Osteoblast (primary cell): ENCODE results near the gene RHBDF2. TPM values are rescaled to one million over a fixed set of nuclear protein-coding genes. Genes with fewer than 3 reads are reported as not detected.
A peak's percentile ranks its signal among the peaks of the same experiment; 100 is the strongest.

Source experiments
- DNase-seq: peaks from one replicate; pipeline ENCODE4 v3.0.0; 2011; ENCODE audit warnings: low spot score, mixed read lengths; ENCODE audit not compliant: insufficient read length; ENCODE audit errors: missing footprints
- H2AFZ ChIP-seq: 2 replicates; pipeline ENCODE4 v1.6.0; 2011; ENCODE audit warnings: mild to moderate bottlenecking, low read length
- H3K27ac ChIP-seq: 2 replicates; pipeline ENCODE4 v1.5.1; 2011; ENCODE audit warnings: mild to moderate bottlenecking, low read depth, low read length, moderate library complexity
- H3K27me3 ChIP-seq: 2 replicates; pipeline ENCODE4 v1.6.0; 2012; ENCODE audit warnings: mild to moderate bottlenecking, control low read depth, inconsistent platforms, low read length, moderate library complexity; ENCODE audit not compliant: insufficient read depth
- H3K36me3 ChIP-seq: 2 replicates; pipeline ENCODE4 v1.5.1; 2011; ENCODE audit warnings: mild to moderate bottlenecking, low read length, control low read depth, moderate library complexity; ENCODE audit not compliant: insufficient read depth
- H3K4me1 ChIP-seq: 2 replicates; pipeline ENCODE4 v1.5.1; 2011; ENCODE audit warnings: mild to moderate bottlenecking, low read length, control low read depth, moderate library complexity; ENCODE audit not compliant: insufficient read depth
- H3K4me2 ChIP-seq: 2 replicates; pipeline ENCODE4 v1.6.0; 2011; ENCODE audit warnings: mild to moderate bottlenecking, low read length; ENCODE audit not compliant: insufficient read depth
- H3K4me3 ChIP-seq: fragments of 200-600 bp; sonication (generic); 3 replicates; pipeline ENCODE4 v1.5.1; 2012; ENCODE audit warnings: mild to moderate bottlenecking, low read length, inconsistent platforms; ENCODE audit not compliant: insufficient read depth
- H3K79me2 ChIP-seq: 2 replicates; pipeline ENCODE4 v1.6.0; 2012; ENCODE audit warnings: mild to moderate bottlenecking, low read length, control low read depth, inconsistent platforms; ENCODE audit not compliant: insufficient read depth
- H3K9me3 ChIP-seq: 2 replicates; pipeline ENCODE4 v1.5.1; 2011; ENCODE audit warnings: low read depth, low read length, control low read depth
- H4K20me1 ChIP-seq: 2 replicates; pipeline ENCODE4 v1.6.0; 2012; ENCODE audit warnings: mild to moderate bottlenecking, low read length, control low read depth; ENCODE audit not compliant: insufficient read depth
- total RNA-seq: library from RNA; depleted of rRNA; stranded (reverse); fragments of >200 nt; gene quantifications from 2 replicates; pipeline ENCODE4 v1.2.3, GENCODE V29; 2012
- TF ChIP-seq, protein P1 (sequence below): IDR thresholded peaks from 2 replicates; pipeline ENCODE4 v1.5.1; 2011; ENCODE audit warnings: mild to moderate bottlenecking, low read depth, low read length, moderate library complexity; ENCODE audit errors: extremely low read depth

RHBDF2 gene
- total RNA-seq, 1 donor, result 8.3 TPM

- Histone ChIP-seq H3K4me3 (no peak overlapping the region), H3K36me3 (no peaks in the 10 kb centered on the region), H2AFZ (no peak overlapping the region), H3K4me2 (no peak overlapping the region), H3K79me2 (peaks cover 78% of the 10 kb centered on the region), H3K27me3 (no peaks in the 10 kb centered on the region), H3K27ac (no peak overlapping the region), H3K9me3 (no peaks in the 10 kb centered on the region), H3K4me1 (peaks cover 3% of the 10 kb centered on the region), H4K20me1 (peaks cover 59% of the 10 kb centered on the region)
- DNase-seq, result no peak
- TF ChIP-seq, protein P1, sequence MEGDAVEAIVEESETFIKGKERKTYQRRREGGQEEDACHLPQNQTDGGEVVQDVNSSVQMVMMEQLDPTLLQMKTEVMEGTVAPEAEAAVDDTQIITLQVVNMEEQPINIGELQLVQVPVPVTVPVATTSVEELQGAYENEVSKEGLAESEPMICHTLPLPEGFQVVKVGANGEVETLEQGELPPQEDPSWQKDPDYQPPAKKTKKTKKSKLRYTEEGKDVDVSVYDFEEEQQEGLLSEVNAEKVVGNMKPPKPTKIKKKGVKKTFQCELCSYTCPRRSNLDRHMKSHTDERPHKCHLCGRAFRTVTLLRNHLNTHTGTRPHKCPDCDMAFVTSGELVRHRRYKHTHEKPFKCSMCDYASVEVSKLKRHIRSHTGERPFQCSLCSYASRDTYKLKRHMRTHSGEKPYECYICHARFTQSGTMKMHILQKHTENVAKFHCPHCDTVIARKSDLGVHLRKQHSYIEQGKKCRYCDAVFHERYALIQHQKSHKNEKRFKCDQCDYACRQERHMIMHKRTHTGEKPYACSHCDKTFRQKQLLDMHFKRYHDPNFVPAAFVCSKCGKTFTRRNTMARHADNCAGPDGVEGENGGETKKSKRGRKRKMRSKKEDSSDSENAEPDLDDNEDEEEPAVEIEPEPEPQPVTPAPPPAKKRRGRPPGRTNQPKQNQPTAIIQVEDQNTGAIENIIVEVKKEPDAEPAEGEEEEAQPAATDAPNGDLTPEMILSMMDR, result peak; percentile 49
Measured at GRCh38 chr17:76432712-76433336, 68.4 kb downstream of the RHBDF2 start.

DNA sequence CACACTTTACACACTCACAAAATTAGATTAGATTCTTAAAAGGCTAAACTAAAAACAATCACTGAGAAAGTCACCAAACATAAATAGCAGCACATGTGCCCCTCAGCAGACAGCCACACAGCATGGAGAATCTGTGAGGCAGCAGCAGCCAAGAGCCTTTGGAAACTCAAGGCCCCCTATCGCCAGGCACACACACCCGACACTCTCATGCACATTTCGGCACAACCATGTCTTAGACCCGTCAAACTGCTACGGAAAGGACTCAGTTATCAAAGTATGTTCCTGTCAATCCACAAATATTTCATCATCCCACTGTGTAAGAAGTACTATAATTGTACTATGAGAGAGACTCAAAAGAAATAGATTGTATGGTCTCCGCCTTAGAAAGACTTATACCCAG is 69.2 kb downstream of the RHBDF2 start:
- Histone ChIP-seq H3K27me3 (no peaks in the 10 kb centered on the region), H3K9me3 (no peaks in the 10 kb centered on the region), H3K4me3 (no peak overlapping the region), H3K36me3 (no peaks in the 10 kb centered on the region), H3K4me1 (peaks cover 10% of the 10 kb centered on the region), H4K20me1 (peaks cover 63% of the 10 kb centered on the region), H3K27ac (no peak overlapping the region), H3K79me2 (peaks cover 74% of the 10 kb centered on the region), H3K4me2 (no peak overlapping the region), H2AFZ (no peak overlapping the region)
- TF ChIP-seq, protein P1, result no peak
- DNase-seq, result no peak

GRCh38 chr17:76431509-76431908 is 69.7 kb downstream of the RHBDF2 start:
- Histone ChIP-seq H3K27ac (no peak overlapping the region), H4K20me1 (peaks cover 60% of the 10 kb centered on the region), H3K4me3 (no peak overlapping the region), H3K4me2 (no peak overlapping the region), H3K27me3 (no peaks in the 10 kb centered on the region), H3K4me1 (peaks cover 10% of the 10 kb centered on the region), H2AFZ (no peak overlapping the region), H3K9me3 (no peaks in the 10 kb centered on the region), H3K36me3 (no peaks in the 10 kb centered on the region), H3K79me2 (peaks cover 74% of the 10 kb centered on the region)
- no peak for DNase-seq
- TF ChIP-seq, protein P1, result no peak

GRCh38 chr17:76428511-76428910 is 72.7 kb downstream of the RHBDF2 start:
- H2AFZ ChIP-seq, result no peak overlapping the region
- no peak overlapping the region for H3K4me3 ChIP-seq
- H4K20me1 ChIP-seq, result peaks cover 41% of the 10 kb centered on the region
- peaks cover 10% of the 10 kb centered on the region for H3K4me1 ChIP-seq
- no peaks in the 10 kb centered on the region for H3K36me3 ChIP-seq
- H3K27ac ChIP-seq, result no peak overlapping the region
- H3K27me3 ChIP-seq, result no peaks in the 10 kb centered on the region
- no peak for DNase-seq
- H3K79me2 ChIP-seq, result peaks cover 58% of the 10 kb centered on the region
- TF ChIP-seq, protein P1, result no peak
- no peak overlapping the region for H3K4me2 ChIP-seq
- no peaks in the 10 kb centered on the region for H3K9me3 ChIP-seq
